ENCODE data around the gene SYCE1.

DNA sequence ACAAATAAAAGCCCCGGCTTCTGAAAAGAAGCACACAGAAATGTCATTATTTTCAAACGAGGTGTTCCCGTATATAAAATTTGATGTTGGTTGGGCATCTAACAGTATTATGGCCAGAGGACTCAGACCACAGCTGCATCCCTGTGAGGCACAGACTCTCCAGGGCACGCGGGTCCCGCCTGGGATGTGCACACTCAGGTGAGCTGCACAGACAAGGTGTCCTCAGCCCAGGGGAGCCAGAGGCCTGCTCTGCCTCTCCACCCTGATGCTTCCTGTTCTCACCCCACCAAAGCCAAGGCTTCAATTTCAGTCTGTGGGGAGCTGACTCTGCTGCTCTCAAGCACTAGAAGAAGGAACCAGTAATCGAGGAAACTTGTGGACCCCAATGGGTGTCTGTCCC, 39.9 kb downstream of the SYCE1 start:
- TF ChIP-seq, protein P1, sequence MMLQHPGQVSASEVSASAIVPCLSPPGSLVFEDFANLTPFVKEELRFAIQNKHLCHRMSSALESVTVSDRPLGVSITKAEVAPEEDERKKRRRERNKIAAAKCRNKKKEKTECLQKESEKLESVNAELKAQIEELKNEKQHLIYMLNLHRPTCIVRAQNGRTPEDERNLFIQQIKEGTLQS (IDR thresholded peaks at IDR 0.05), result no peak
- TF ChIP-seq, protein P2, sequence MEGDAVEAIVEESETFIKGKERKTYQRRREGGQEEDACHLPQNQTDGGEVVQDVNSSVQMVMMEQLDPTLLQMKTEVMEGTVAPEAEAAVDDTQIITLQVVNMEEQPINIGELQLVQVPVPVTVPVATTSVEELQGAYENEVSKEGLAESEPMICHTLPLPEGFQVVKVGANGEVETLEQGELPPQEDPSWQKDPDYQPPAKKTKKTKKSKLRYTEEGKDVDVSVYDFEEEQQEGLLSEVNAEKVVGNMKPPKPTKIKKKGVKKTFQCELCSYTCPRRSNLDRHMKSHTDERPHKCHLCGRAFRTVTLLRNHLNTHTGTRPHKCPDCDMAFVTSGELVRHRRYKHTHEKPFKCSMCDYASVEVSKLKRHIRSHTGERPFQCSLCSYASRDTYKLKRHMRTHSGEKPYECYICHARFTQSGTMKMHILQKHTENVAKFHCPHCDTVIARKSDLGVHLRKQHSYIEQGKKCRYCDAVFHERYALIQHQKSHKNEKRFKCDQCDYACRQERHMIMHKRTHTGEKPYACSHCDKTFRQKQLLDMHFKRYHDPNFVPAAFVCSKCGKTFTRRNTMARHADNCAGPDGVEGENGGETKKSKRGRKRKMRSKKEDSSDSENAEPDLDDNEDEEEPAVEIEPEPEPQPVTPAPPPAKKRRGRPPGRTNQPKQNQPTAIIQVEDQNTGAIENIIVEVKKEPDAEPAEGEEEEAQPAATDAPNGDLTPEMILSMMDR (IDR thresholded peaks at IDR 0.05; ENCODE audit: low read depth, low read length, missing input control), result no peak
- TF ChIP-seq, protein P3, sequence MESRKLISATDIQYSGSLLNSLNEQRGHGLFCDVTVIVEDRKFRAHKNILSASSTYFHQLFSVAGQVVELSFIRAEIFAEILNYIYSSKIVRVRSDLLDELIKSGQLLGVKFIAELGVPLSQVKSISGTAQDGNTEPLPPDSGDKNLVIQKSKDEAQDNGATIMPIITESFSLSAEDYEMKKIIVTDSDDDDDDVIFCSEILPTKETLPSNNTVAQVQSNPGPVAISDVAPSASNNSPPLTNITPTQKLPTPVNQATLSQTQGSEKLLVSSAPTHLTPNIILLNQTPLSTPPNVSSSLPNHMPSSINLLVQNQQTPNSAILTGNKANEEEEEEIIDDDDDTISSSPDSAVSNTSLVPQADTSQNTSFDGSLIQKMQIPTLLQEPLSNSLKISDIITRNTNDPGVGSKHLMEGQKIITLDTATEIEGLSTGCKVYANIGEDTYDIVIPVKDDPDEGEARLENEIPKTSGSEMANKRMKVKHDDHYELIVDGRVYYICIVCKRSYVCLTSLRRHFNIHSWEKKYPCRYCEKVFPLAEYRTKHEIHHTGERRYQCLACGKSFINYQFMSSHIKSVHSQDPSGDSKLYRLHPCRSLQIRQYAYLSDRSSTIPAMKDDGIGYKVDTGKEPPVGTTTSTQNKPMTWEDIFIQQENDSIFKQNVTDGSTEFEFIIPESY (IDR thresholded peaks at IDR 0.05), result no peak
- no peak for TF ChIP-seq TAF1 (conservative IDR thresholded peaks at IDR 0.05)

Measured in liver (tissue), 3 donors.